Activated naive CD4-positive, alpha-beta T cell treated with anti-CD3 and anti-CD28 coated beads, Interleukin-2, amount 10 ng/mL, durations not matched to agents 7 days and 5 days (primary cell): Measurements from ENCODE around the gene KRT79.
"Not testable (repeated sequence)": the region's sequence is repeated elsewhere in the genome, so short reads cannot be mapped to it uniquely, and the experiment has no call there.

Experiments used
- CTCF ChIA-PET: fragments of 350-600 bp; sonication (Branson Sonifier 250); formaldehyde crosslinking; loops from one replicate; lab custom pipeline; 2021; ENCODE audit warnings: antibody characterized with exemption; lab: Charles Lee
- DNase-seq: peaks from one replicate; pipeline ENCODE4 v3.0.0-alpha.2; 2020
- H3K27ac Mint-ChIP-seq: one replicate; pipeline ENCODE4 v1.8.0; 2021; ENCODE audit warnings: mild to moderate bottlenecking, moderate library complexity, mixed read lengths
- H3K27me3 Mint-ChIP-seq: one replicate; pipeline ENCODE4 v1.8.0; 2021; ENCODE audit warnings: mild to moderate bottlenecking, mixed read lengths
- H3K36me3 Mint-ChIP-seq: one replicate; pipeline ENCODE4 v1.8.0; 2021; ENCODE audit warnings: mixed read lengths
- H3K4me1 Mint-ChIP-seq: one replicate; pipeline ENCODE4 v1.8.0; 2021; ENCODE audit warnings: mixed read lengths
- H3K4me3 Mint-ChIP-seq: one replicate; pipeline ENCODE4 v1.8.0; 2021; ENCODE audit warnings: mild to moderate bottlenecking, moderate library complexity, mixed read lengths
- H3K9me3 Mint-ChIP-seq: one replicate; pipeline ENCODE4 v1.8.0; 2021; ENCODE audit warnings: mixed read lengths

Gene KRT79

GRCh38 chr12:52871291-52872039, 37.4 kb upstream of the KRT79 start:
- no peaks in the 10 kb centered on the region for H3K9me3 Mint-ChIP-seq
- H3K27ac Mint-ChIP-seq, result no peak overlapping the region
- H3K36me3 Mint-ChIP-seq, result no peaks in the 10 kb centered on the region
- peaks cover 44% of the 10 kb centered on the region for H3K27me3 Mint-ChIP-seq
- no peak overlapping the region for H3K4me3 Mint-ChIP-seq
- CTCF ChIA-PET, result interaction anchor here (0.7 to 10.1 kb wide), 9 partner anchors 8 to 498 kb away, joined by 3 to 244 read pairs (median 5); partner anchors contain the start of gene KRT84
- DNase-seq, result no peak
- H3K4me1 Mint-ChIP-seq, result peaks cover 36% of the 10 kb centered on the region

GRCh38 chr12:52870361-52871290, 36.5 kb upstream of the KRT79 start:
- H3K36me3 Mint-ChIP-seq, result no peaks in the 10 kb centered on the region
- peaks cover 44% of the 10 kb centered on the region for H3K27me3 Mint-ChIP-seq

DNA sequence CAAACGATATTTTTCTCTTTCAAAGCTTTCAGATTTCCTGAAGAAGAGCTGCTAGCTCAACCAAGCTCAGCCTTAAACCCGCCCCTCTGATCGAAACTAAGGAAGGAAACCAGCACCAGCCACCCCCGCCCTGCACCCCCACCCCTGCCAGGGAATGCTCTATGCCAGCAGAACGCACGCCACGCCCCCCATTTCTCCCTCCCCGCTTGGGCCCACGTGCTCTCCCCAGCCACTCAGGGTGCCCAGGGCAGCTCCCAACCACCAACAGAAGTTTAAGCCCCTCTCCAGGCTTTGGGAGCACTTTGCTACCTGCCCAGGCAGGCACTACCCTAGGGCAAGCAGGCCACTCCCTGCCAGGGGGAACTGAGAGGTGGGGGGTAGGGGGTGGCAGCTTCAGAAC, 33.5 kb upstream of the KRT79 start:
- Mint-ChIP-seq H3K4me1 (peaks cover 21% of the 10 kb centered on the region), H3K4me3 (no peak overlapping the region), H3K27ac (no peak overlapping the region), H3K27me3 (peaks cover 29% of the 10 kb centered on the region), H3K9me3 (no peaks in the 10 kb centered on the region), H3K36me3 (no peaks in the 10 kb centered on the region)
- peak; percentile 69 for DNase-seq
- CTCF ChIA-PET, result interaction anchor here (0.6 to 10.1 kb wide), 7 partner anchors 12 to 711 kb away, joined by 3 to 244 read pairs (median 3); partner anchors contain the start of gene KRT1

More at GRCh38 chr12:52870361-52871290, 36.5 kb upstream of the KRT79 start:
- DNase-seq, result peak; percentile 83
- H3K4me1 Mint-ChIP-seq, result peaks cover 36% of the 10 kb centered on the region
- H3K4me3 Mint-ChIP-seq, result no peak overlapping the region
- CTCF ChIA-PET, result interaction anchor here (0.7 to 10.1 kb wide), 26 partner anchors 9 to 587 kb away, joined by 3 to 244 read pairs (median 3); partner anchors contain the start of genes KRT74 and KRT84
- no peak overlapping the region for H3K27ac Mint-ChIP-seq
- H3K9me3 Mint-ChIP-seq, result no peaks in the 10 kb centered on the region

- peak overlapping the region; percentile 50 for H3K27ac Mint-ChIP-seq
- H3K36me3 Mint-ChIP-seq, result no peaks in the 10 kb centered on the region
- CTCF ChIA-PET, result interaction anchor here (0.6 to 10.1 kb wide), 8 partner anchors 12 to 711 kb away, joined by 3 to 244 read pairs (median 3); partner anchors contain the start of gene KRT1
- H3K4me1 Mint-ChIP-seq, result peaks cover 21% of the 10 kb centered on the region
- DNase-seq, result no peak
- peaks cover 24% of the 10 kb centered on the region for H3K27me3 Mint-ChIP-seq
- no peak overlapping the region for H3K4me3 Mint-ChIP-seq
- no peaks in the 10 kb centered on the region for H3K9me3 Mint-ChIP-seq
Observed at GRCh38 chr12:52867152-52867551, 33.0 kb upstream of the KRT79 start.

GRCh38 chr12:52865090-52865944, 31.2 kb upstream of the KRT79 start:
- peaks cover 9% of the 10 kb centered on the region for H3K27me3 Mint-ChIP-seq
- peaks cover 18% of the 10 kb centered on the region for H3K4me1 Mint-ChIP-seq
- H3K4me3 Mint-ChIP-seq, result no peak overlapping the region
- no peaks in the 10 kb centered on the region for H3K9me3 Mint-ChIP-seq
- peak; percentile 40 for DNase-seq
- no peaks in the 10 kb centered on the region for H3K36me3 Mint-ChIP-seq
- CTCF ChIA-PET, result interaction anchor here (0.6 to 10.1 kb wide), 7 partner anchors 9 to 469 kb away, joined by 3 to 244 read pairs (median 3); no protein-coding TSS in a partner anchor
- H3K27ac Mint-ChIP-seq, result no peak overlapping the region

GRCh38 chr12:52862023-52862422, 27.9 kb upstream of the KRT79 start:
- no peaks in the 10 kb centered on the region for H3K36me3 Mint-ChIP-seq
- H3K27ac Mint-ChIP-seq, result no peak overlapping the region
- peaks cover 11% of the 10 kb centered on the region for H3K27me3 Mint-ChIP-seq
- H3K9me3 Mint-ChIP-seq, result no peaks in the 10 kb centered on the region
- no peak for DNase-seq
- CTCF ChIA-PET, result interaction anchor here (0.7 to 1.0 kb wide), 4 partner anchors 18 to 278 kb away, joined by 3 to 4 read pairs (median 3); no protein-coding TSS in a partner anchor
- no peak overlapping the region for H3K4me3 Mint-ChIP-seq
- H3K4me1 Mint-ChIP-seq, result peaks cover 2% of the 10 kb centered on the region

DNA sequence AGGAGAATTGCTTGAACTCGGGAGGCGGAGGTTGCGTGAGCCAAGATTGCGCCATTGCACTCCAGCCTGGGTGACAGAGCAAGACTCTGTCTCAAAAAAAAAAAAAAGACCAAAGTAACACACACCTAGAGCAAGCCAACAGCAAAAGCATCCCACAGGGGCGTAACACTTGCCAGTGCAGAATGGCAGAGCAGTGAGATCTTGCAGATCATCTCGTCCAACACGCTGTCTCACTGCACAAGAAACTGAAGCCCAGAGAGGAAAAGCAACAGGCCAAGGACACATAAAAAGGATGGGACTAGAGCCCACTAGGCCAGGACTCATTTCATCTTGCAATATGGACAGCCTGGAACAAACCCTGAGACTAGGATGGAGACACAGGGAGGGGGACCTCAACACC, 27.4 kb upstream of the KRT79 start:
- CTCF ChIA-PET, result interaction anchor here (0.7 to 0.8 kb wide), 3 partner anchors 18 to 277 kb away, joined by 3 to 4 read pairs (median 3); no protein-coding TSS in a partner anchor
- no peaks in the 10 kb centered on the region for H3K9me3 Mint-ChIP-seq
- no peak overlapping the region for H3K4me3 Mint-ChIP-seq
- no peaks in the 10 kb centered on the region for H3K36me3 Mint-ChIP-seq
- no peak for DNase-seq
- no peaks in the 10 kb centered on the region for H3K4me1 Mint-ChIP-seq
- no peak overlapping the region for H3K27ac Mint-ChIP-seq
- peaks cover 14% of the 10 kb centered on the region for H3K27me3 Mint-ChIP-seq

GRCh38 chr12:52860102-52860823, 26.2 kb upstream of the KRT79 start:
- peaks cover 14% of the 10 kb centered on the region for H3K27me3 Mint-ChIP-seq
- no peak overlapping the region for H3K4me3 Mint-ChIP-seq
- H3K27ac Mint-ChIP-seq, result no peak overlapping the region
- no peaks in the 10 kb centered on the region for H3K9me3 Mint-ChIP-seq
- CTCF ChIA-PET, result interaction anchor here (0.9 kb wide), 1 partner anchor 121 kb away, joined by 3 read pairs; no protein-coding TSS in a partner anchor
- H3K36me3 Mint-ChIP-seq, result no peaks in the 10 kb centered on the region
- no peaks in the 10 kb centered on the region for H3K4me1 Mint-ChIP-seq
- DNase-seq, result no peak

GRCh38 chr12:52857500-52857899, 23.4 kb upstream of the KRT79 start:
- Mint-ChIP-seq H3K36me3 (no peaks in the 10 kb centered on the region), H3K4me1 (no peaks in the 10 kb centered on the region), H3K9me3 (no peaks in the 10 kb centered on the region), H3K27me3 (peaks cover 31% of the 10 kb centered on the region), H3K27ac (no peak overlapping the region), H3K4me3 (no peak overlapping the region)
- DNase-seq, result no peak
- CTCF ChIA-PET, result interaction anchor here (1.9 kb wide), 1 partner anchor 13 kb away, joined by 5 read pairs; no protein-coding TSS in a partner anchor

DNA sequence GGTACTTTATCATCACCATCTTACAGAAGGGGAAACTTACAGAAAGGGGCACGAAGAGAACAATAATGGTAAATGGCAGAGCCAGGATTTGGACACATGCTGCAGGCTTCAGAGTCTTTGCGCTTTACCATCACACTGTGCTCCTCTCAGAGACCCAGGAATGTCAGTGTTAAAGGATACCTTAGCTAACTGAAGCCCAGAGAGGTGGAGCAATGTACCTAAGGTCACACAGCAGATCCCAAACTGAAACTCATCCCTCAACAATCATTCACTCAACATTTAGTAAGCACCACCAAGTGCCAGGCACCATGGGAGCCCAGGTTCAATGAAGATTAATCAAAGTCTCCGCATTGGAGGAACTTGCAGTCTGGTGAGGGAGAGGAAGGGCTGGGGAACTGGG, 22.7 kb upstream of the KRT79 start:
- CTCF ChIA-PET, result interaction anchor here (1.9 kb wide), 1 partner anchor 14 kb away, joined by 5 read pairs; no protein-coding TSS in a partner anchor
- H3K27me3 Mint-ChIP-seq, result peaks cover 31% of the 10 kb centered on the region

GRCh38 chr12:52856077-52856476, 22.0 kb upstream of the KRT79 start:
- DNase-seq, H3K9me3 Mint-ChIP-seq, H3K4me3 Mint-ChIP-seq, H3K4me1 Mint-ChIP-seq, H3K36me3 Mint-ChIP-seq, H3K27ac Mint-ChIP-seq: not testable (repeated sequence)
- H3K27me3 Mint-ChIP-seq, result peaks cover 31% of the 10 kb centered on the region
- CTCF ChIA-PET, result interaction anchor here (1.9 kb wide), 1 partner anchor 15 kb away, joined by 5 read pairs; no protein-coding TSS in a partner anchor

More for the DNA sequence above, 22.7 kb upstream of the KRT79 start:
- no peaks in the 10 kb centered on the region for H3K9me3 Mint-ChIP-seq
- H3K4me1 Mint-ChIP-seq, result no peaks in the 10 kb centered on the region
- H3K36me3 Mint-ChIP-seq, result no peaks in the 10 kb centered on the region
- no peak for DNase-seq
- H3K27ac Mint-ChIP-seq, result no peak overlapping the region
- no peak overlapping the region for H3K4me3 Mint-ChIP-seq

GRCh38 chr12:52851787-52852186, 17.7 kb upstream of the KRT79 start:
- H3K4me3 Mint-ChIP-seq, result no peak overlapping the region
- H3K36me3 Mint-ChIP-seq, result no peaks in the 10 kb centered on the region
- H3K27ac Mint-ChIP-seq, result no peak overlapping the region
- H3K9me3 Mint-ChIP-seq, result no peaks in the 10 kb centered on the region
- no peaks in the 10 kb centered on the region for H3K4me1 Mint-ChIP-seq
- DNase-seq, result no peak
- peaks cover 30% of the 10 kb centered on the region for H3K27me3 Mint-ChIP-seq
- CTCF ChIA-PET, result no interaction called here
